Measurements from ENCODE around the gene NSMF.

NSMF gene

DNA sequence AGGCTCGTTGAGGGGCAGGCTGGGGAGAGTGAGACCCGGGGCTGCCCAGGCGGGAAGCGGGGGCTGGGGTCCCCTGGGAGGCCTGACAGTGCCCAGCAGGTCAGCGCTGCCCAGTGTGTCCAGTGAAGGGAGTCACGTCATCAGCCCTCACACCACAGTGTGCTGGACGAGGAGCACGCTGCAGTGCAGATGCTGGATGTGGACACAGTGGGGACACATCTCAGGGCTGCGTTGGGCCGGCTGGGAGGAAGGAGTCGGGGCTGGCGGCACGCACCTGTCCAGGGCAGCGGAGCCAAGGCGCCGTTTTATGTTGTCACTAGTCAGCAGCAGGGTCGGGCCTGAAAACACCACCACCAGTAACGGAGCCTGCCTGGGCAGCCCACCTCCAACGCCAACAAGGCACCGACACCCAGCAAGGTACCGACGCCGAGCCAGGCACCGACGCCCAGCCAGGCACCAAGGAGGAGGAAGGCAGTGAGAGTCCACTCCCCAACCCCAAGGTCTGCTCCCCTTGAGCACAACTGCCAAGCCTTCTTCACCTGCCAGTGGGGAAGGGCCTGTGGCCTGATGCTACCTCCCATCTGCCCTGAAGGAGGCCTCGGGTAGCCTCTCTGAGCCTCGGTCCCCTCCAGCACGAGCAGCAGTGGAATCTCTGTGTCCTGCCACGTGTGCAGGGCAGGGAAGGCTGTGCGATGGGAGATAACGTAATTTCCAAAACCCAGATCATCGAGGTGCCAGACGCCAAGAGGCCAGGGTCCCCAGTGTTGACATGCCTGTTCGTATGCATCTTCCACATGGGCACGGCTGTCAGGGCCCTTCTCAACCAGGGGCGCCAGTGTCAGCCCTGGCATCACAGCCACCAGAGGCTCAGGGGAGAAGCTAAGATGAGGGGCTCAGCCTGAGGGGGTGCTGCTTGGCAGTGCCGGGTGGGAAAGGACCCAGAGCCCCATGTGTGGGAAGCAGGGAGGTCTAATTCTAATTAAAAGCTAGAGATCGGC lies 21.9 kb upstream of the NSMF start:
- TF ChIP-seq, protein P1, sequence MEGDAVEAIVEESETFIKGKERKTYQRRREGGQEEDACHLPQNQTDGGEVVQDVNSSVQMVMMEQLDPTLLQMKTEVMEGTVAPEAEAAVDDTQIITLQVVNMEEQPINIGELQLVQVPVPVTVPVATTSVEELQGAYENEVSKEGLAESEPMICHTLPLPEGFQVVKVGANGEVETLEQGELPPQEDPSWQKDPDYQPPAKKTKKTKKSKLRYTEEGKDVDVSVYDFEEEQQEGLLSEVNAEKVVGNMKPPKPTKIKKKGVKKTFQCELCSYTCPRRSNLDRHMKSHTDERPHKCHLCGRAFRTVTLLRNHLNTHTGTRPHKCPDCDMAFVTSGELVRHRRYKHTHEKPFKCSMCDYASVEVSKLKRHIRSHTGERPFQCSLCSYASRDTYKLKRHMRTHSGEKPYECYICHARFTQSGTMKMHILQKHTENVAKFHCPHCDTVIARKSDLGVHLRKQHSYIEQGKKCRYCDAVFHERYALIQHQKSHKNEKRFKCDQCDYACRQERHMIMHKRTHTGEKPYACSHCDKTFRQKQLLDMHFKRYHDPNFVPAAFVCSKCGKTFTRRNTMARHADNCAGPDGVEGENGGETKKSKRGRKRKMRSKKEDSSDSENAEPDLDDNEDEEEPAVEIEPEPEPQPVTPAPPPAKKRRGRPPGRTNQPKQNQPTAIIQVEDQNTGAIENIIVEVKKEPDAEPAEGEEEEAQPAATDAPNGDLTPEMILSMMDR (conservative IDR thresholded peaks at IDR 0.05; ENCODE audit: low read depth, low read length) = no peak
- Histone ChIP-seq H3K4me3 (IDR thresholded peaks at IDR 0.05; ENCODE audit: insufficient read depth, low read depth, low read length) (no peak overlapping the region), H3K9ac (no peak overlapping the region), H3K4me2 (no peak overlapping the region), H3K27me3 (ENCODE audit: insufficient read depth, low read depth) (0 out of 2 replicates have a peak, but pooled peaks cover 3% of the 10 kb centered on the region), H3K36me3 (ENCODE audit: insufficient read depth) (no peaks in the 10 kb centered on the region), H3K79me2 (ENCODE audit: insufficient read depth, low read depth) (no peaks in the 10 kb centered on the region), H2AFZ (ENCODE audit: low read depth) (no peak overlapping the region), H4K20me1 (ENCODE audit: insufficient read depth) (no peaks in the 10 kb centered on the region), H3K27ac (no peak overlapping the region; the same call in 1 of the 2 replicates), H3K4me1 (ENCODE audit: low read depth, poor library complexity, severe bottlenecking) (peaks cover 5% of the 10 kb centered on the region)

DNA sequence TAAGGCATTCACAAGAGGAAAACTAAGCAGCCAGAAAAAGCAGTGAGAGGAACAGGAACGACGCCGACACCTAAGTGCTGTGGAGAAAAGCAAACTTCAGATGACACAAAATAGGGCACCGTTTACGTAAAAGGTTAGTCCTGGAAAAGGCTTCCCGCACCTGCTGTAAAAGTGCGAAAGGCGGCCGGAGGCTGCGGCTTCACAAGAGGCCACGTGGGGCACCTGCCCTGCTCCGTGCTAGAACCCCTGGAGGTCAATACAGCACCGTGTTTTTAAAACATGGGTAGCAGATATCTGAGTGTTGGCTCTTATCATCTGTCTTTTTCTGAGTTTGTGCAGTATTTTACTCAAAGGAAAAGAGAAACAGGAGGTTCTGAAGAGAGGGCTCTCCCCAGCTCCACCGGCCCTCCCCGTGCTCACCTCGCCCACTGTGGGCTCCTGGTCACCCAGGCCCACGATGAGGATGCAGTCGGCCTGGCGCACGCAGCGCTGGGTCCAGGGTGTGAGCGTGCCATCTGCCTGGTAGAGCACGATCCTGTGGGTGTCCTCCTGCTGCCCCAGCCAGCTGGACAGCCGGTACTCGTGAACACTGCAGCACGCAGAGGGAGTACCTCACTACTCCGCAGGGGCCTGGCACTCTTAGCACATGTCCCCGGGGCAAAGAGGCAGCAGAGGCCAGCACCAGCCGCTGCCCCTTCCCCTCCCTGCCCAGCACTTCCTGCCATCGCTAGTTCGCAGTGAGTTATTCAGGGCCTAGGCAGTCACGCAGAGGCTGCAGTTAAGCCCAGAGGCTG lies 21.0 kb upstream of the NSMF start:
- Histone ChIP-seq H3K4me1 (ENCODE audit: low read depth, poor library complexity, severe bottlenecking) (peaks cover 5% of the 10 kb centered on the region), H2AFZ (ENCODE audit: low read depth) (no peak overlapping the region)

DNA sequence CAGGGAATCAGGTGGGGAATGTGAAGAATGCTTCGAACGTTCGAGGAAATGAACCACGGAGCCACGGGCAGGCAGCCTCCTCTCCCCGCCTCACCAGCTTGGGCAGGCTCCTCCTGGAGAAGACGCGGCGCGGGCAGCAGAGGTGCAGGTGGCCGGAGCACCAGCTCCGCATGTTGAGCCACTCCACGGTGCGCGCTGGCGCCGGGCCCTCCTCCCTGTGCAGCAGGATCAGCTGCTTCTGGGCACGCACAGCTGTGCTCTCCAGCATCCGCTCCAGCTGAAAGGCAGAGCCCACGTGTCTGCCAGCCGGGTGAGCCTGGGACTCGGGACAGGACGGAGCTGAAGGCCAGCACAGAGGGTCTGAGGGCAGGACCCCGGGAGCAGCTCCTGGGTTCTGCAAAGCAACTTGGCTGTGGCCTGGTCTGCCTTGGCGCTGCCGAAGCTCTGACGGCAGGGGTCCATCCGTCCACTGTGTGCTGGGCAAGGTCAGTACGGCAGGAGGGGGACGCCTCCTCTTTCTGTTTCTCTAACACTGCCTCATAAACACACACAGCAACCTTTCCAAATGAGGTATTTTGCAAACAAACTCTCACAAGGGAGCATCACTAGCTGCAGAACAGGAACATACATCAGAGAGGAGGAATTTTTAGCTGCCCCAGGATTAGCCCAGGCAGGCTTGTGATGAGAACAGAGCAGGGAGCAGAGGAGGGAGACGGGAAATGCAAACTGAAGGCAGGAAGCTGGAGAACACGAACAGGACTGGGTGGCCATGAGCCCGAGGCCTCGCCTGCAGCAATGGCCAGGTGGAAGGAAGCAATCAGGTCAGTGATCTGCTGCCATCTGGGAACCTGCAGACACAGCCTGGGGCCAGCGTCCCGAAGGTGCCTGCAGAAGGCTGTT lies 20.1 kb upstream of the NSMF start:
- Histone ChIP-seq H3K27ac (no peak overlapping the region), H2AFZ (ENCODE audit: low read depth) (no peak overlapping the region), H3K9ac (no peak overlapping the region), H3K36me3 (ENCODE audit: insufficient read depth) (no peaks in the 10 kb centered on the region), H3K4me2 (no peak overlapping the region), H3K4me1 (ENCODE audit: low read depth, poor library complexity, severe bottlenecking) (peaks cover 5% of the 10 kb centered on the region), H4K20me1 (ENCODE audit: insufficient read depth) (no peaks in the 10 kb centered on the region), H3K4me3 (IDR thresholded peaks at IDR 0.05; ENCODE audit: insufficient read depth, low read depth, low read length) (no peak overlapping the region), H3K79me2 (ENCODE audit: insufficient read depth, low read depth) (no peaks in the 10 kb centered on the region), H3K27me3 (ENCODE audit: insufficient read depth, low read depth) (0 out of 2 replicates have a peak, but pooled peaks cover 3% of the 10 kb centered on the region)
- TF ChIP-seq, protein P1 (conservative IDR thresholded peaks at IDR 0.05; ENCODE audit: low read depth, low read length) = no peak

More for the DNA sequence above, 21.0 kb upstream of the NSMF start:
- TF ChIP-seq, protein P1 (conservative IDR thresholded peaks at IDR 0.05; ENCODE audit: low read depth, low read length) = no peak
- Histone ChIP-seq H3K4me3 (IDR thresholded peaks at IDR 0.05; ENCODE audit: insufficient read depth, low read depth, low read length) (no peak overlapping the region), H3K79me2 (ENCODE audit: insufficient read depth, low read depth) (no peaks in the 10 kb centered on the region), H3K36me3 (ENCODE audit: insufficient read depth) (no peaks in the 10 kb centered on the region), H3K27ac (no peak overlapping the region), H3K27me3 (ENCODE audit: insufficient read depth, low read depth) (0 out of 2 replicates have a peak, but pooled peaks cover 3% of the 10 kb centered on the region), H3K4me2 (no peak overlapping the region), H3K9ac (no peak overlapping the region), H4K20me1 (ENCODE audit: insufficient read depth) (no peaks in the 10 kb centered on the region)

DNA sequence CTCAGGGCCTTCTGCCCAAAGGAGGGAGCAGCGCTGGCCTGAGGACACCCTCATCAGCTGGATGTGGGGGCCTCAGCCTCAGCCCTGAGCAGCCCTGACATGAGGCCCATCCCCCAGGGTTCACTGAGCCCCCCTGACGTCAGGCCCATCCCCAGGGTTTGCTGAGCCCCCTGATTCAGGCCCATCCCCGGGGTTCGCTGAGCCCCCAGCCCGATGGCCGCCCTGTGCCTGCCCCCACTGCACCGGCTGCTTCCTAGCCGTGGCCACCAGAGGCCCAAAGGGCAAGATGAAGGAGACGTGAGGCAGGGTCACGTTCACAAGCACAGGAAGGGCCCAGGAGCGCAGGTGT lies 19.5 kb upstream of the NSMF start:
- no peak overlapping the region for H3K9ac ChIP-seq
- H2AFZ ChIP-seq (ENCODE audit: low read depth) = no peak overlapping the region
- no peaks in the 10 kb centered on the region for H3K79me2 ChIP-seq (ENCODE audit: insufficient read depth, low read depth)
- TF ChIP-seq, protein P1 (conservative IDR thresholded peaks at IDR 0.05; ENCODE audit: low read depth, low read length) = no peak
- H3K4me2 ChIP-seq = no peak overlapping the region
- no peak overlapping the region for H3K27ac ChIP-seq
- peaks cover 5% of the 10 kb centered on the region for H3K4me1 ChIP-seq (ENCODE audit: low read depth, poor library complexity, severe bottlenecking)
- no peak overlapping the region for H3K4me3 ChIP-seq (IDR thresholded peaks at IDR 0.05; ENCODE audit: insufficient read depth, low read depth, low read length)
- H4K20me1 ChIP-seq (ENCODE audit: insufficient read depth) = no peaks in the 10 kb centered on the region
- H3K27me3 ChIP-seq (ENCODE audit: insufficient read depth, low read depth) = 0 out of 2 replicates have a peak, but pooled peaks cover 3% of the 10 kb centered on the region
- H3K36me3 ChIP-seq (ENCODE audit: insufficient read depth) = no peaks in the 10 kb centered on the region

Data from KMS-11 (cell line).